H1 (cell line): ENCODE data around the gene RRAD. TPM values are rescaled to one million over a fixed set of nuclear protein-coding genes. Genes with fewer than 3 reads are reported as not detected.
A peak's percentile ranks its signal among the peaks of the same experiment; 100 is the strongest.

Experiments
- CBX5 ChIP-seq: fragments of 300-800, 300-1000 bp; sonication (generic); IDR thresholded peaks from 2 replicates; pipeline ENCODE4 v1.7.1; 2016; ENCODE audit warnings: antibody characterized with exemption, low read length, low read depth
- CHD1 ChIP-seq: IDR thresholded peaks from 2 replicates; pipeline ENCODE4 v1.6.1; 2012; ENCODE audit warnings: low read depth, low read length, improper control_type of control experiment
- EZH2 ChIP-seq: fragments of 200-600 bp; sonication (generic); IDR thresholded peaks from 2 replicates; pipeline ENCODE4 v1.7.1; 2012; ENCODE audit warnings: low read depth, mild to moderate bottlenecking, moderate library complexity, low read length, inconsistent platforms; ENCODE audit not compliant: severe bottlenecking
- HDAC6 ChIP-seq: IDR thresholded peaks from one replicate; pipeline ENCODE4 v1.7.1; 2012; ENCODE audit warnings: low read depth, mild to moderate bottlenecking, inconsistent platforms, low read length, moderate library complexity
- JUND ChIP-seq: IDR thresholded peaks from 2 replicates; pipeline ENCODE4 v1.6.1; 2011; ENCODE audit warnings: mild to moderate bottlenecking, improper control_type of control experiment, low read length
- MAX ChIP-seq: IDR thresholded peaks from 2 replicates; pipeline ENCODE4 v1.6.1; 2012; ENCODE audit warnings: inconsistent platforms
- POLR2AphosphoS5 ChIP-seq: IDR thresholded peaks from 2 replicates; pipeline ENCODE4 v1.6.1; 2011; ENCODE audit warnings: low read depth, low read length
- RAD21 ChIP-seq, 2 experiments: IDR thresholded peaks in 1 of 2; conservative IDR thresholded peaks in 1 of 2; 2 replicates each; pipeline ENCODE4 v1.6.1; 2011; ENCODE audit warnings: low read depth in 2 of 2, low read length in 2 of 2, improper control_type of control experiment in 1 of 2, inconsistent platforms in 1 of 2, mild to moderate bottlenecking in 1 of 2, moderate library complexity in 1 of 2
- SIX5 ChIP-seq: IDR thresholded peaks from 2 replicates; pipeline ENCODE4 v1.6.1; 2011; ENCODE audit warnings: mild to moderate bottlenecking, low read depth, low read length
- TAF7 ChIP-seq: optimal IDR thresholded peaks from 2 replicates; pipeline ENCODE3; 2011; ENCODE audit warnings: low read depth, mild to moderate bottlenecking, inconsistent platforms, low read length, moderate library complexity, borderline replicate concordance
- TBP ChIP-seq: IDR thresholded peaks from 2 replicates; pipeline ENCODE4 v1.6.1; 2011; ENCODE audit warnings: low read depth, low read length, improper control_type of control experiment
- polyA plus RNA-seq, 7 experiments: library from polyadenylated mRNA; depleted of rRNA in 3 of 7; stranded (reverse) in 5 of 7; unstranded in 2 of 7; fragments of >200 nt in 5 of 7; fragments of 200-250 nt in 2 of 7; gene quantifications; 1 replicate in 5 of 7; 2 replicates in 1 of 7; 4 replicates in 1 of 7; pipeline versions ENCODE4 v1.2.1 to v1.2.3, GENCODE V29; 2011 to 2013; ENCODE audit warnings: missing spikeins in 2 of 7, mixed read lengths in 2 of 7
- total RNA-seq: library from RNA; stranded (reverse); fragmentation: NEBNext Ultra II Directional; extraction: Animal tissue kit (Norgen Biotek cat#: 25700); gene quantifications from 2 replicates; pipeline ENCODE4 v1.2.1, GENCODE V29; 2021
- TF ChIP-seq, protein P1 (sequence below), 3 experiments: IDR thresholded peaks; 1 replicate in 2 of 3; 2 replicates in 1 of 3; pipeline versions ENCODE4 v1.5.1 to v1.6.1; 2011; ENCODE audit warnings: low read length in 3 of 3, mild to moderate bottlenecking in 3 of 3, inconsistent platforms in 2 of 3, low read depth in 1 of 3, moderate library complexity in 1 of 3; ENCODE audit not compliant: insufficient read depth in 1 of 3; ENCODE audit errors: control extremely low read depth in 1 of 3

The RRAD gene
- total and polyA plus RNA-seq, 2 of the 8 experiments (the other 6 are each of a cell fraction or from before 2014, with no cell fraction given): 0.17 TPM; not detected in 1

DNA sequence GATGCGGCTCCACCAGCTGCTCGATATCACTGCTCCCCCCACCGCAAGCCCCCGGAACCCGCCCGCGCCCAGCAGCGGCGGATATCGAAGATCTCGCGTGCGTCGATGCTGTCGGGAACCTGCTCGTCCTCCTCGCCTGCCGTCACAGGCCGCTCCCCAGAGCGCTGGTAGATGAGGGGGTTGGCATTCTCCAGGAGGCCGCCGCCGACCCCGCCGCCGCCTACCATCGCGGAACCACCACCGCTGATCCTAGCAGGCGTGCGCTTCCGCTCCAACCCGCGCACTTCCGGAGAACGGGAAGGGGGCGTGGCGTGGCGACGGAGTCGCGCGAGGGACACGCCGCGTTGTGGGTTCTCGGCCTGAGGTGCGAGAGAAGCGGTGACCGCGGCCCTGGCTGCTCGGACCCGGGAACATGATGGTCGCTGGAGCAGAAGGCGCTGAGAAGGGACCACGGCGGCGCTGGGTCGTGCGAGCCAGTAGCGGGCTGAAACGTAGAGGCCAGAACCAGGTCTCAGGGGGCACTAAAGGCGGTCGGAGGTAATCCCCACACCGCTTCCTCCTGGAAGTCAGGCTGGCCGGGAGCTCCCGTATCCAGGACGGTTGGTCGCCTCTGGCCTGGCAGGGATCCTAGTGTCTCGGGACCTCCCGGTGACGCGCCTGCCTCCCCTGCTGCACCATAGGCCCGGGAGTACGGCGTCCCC is 9.0 kb upstream of the RRAD start, which contains the start of gene CIAO2B (continued):
- TF ChIP-seq RAD21 (IDR thresholded peaks at IDR 0.05 in 1 of 2, conservative IDR thresholded peaks at IDR 0.05 in 1 of 2; ENCODE audit: low read depth in 2 of 2, low read length in 2 of 2) (no peak), TBP (peak; percentile 43; the same call in 1 of the 2 replicates), TAF7 (no peak), EZH2 (no peak), JUND (no peak), HDAC6 (no peak), CHD1 (no peak), POLR2AphosphoS5 (no peak), CBX5 (no peak), SIX5 (no peak), MAX (peak; percentile 78)
- TF ChIP-seq, protein P1, sequence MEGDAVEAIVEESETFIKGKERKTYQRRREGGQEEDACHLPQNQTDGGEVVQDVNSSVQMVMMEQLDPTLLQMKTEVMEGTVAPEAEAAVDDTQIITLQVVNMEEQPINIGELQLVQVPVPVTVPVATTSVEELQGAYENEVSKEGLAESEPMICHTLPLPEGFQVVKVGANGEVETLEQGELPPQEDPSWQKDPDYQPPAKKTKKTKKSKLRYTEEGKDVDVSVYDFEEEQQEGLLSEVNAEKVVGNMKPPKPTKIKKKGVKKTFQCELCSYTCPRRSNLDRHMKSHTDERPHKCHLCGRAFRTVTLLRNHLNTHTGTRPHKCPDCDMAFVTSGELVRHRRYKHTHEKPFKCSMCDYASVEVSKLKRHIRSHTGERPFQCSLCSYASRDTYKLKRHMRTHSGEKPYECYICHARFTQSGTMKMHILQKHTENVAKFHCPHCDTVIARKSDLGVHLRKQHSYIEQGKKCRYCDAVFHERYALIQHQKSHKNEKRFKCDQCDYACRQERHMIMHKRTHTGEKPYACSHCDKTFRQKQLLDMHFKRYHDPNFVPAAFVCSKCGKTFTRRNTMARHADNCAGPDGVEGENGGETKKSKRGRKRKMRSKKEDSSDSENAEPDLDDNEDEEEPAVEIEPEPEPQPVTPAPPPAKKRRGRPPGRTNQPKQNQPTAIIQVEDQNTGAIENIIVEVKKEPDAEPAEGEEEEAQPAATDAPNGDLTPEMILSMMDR (IDR thresholded peaks at IDR 0.05; ENCODE audit: control extremely low read depth in 1 of 3, insufficient read depth in 1 of 3, low read depth in 1 of 3, low read length in 3 of 3): no peak
